GM23338 (cell line): ENCODE results near the gene XPO6. TPM values are rescaled to one million over a fixed set of nuclear protein-coding genes. Genes with fewer than 3 reads are reported as not detected.

Source experiments
- ATAC-seq: fragments of 200-7000 bp; cut with Tn5 transposase; 3 replicates; pipeline ENCODE4 v1.9.1; 2020
- DNase-seq: peaks from one replicate; pipeline ENCODE4 v3.0.0-alpha.2; 2015; ENCODE audit warnings: low spot score
- H2AFZ ChIP-seq: fragments of 200-600 bp; sonication (generic); 2 replicates; pipeline ENCODE4 v1.8.0; 2016; ENCODE audit warnings: antibody characterized with exemption, mild to moderate bottlenecking, moderate library complexity
- H3F3A ChIP-seq: fragments of 200-600 bp; sonication (generic); replicated peaks from 2 replicates; pipeline ENCODE4 v1.8.0; 2017; ENCODE audit warnings: antibody characterized with exemption, mixed run types, low read depth
- H3K27ac ChIP-seq: fragments of 200-600 bp; sonication (generic); 2 replicates; pipeline ENCODE4 v1.6.1; 2016; ENCODE audit warnings: low read depth
- H3K27me3 ChIP-seq: fragments of 200-600 bp; sonication (generic); 2 replicates; pipeline ENCODE4 v1.8.0; 2016; ENCODE audit warnings: mild to moderate bottlenecking, mixed run types, moderate library complexity; ENCODE audit not compliant: insufficient read depth
- H3K36me3 ChIP-seq: fragments of 200-600 bp; sonication (generic); 2 replicates; pipeline ENCODE4 v1.8.0; 2016; ENCODE audit warnings: mild to moderate bottlenecking; ENCODE audit not compliant: insufficient read depth
- H3K4me1 ChIP-seq: fragments of 200-600 bp; sonication (generic); 2 replicates; pipeline ENCODE4 v1.8.0; 2016; ENCODE audit warnings: mild to moderate bottlenecking, moderate library complexity; ENCODE audit not compliant: insufficient read depth
- H3K4me2 ChIP-seq: fragments of 200-600 bp; sonication (generic); 2 replicates; pipeline ENCODE4 v1.7.1; 2017; ENCODE audit warnings: mixed run types
- H3K4me3 ChIP-seq: fragments of 200-600 bp; sonication (generic); 2 replicates; pipeline ENCODE4 v1.6.1; 2016; ENCODE audit warnings: mixed run types
- H3K79me2 ChIP-seq: fragments of 200-600 bp; sonication (generic); replicated peaks from 2 replicates; pipeline ENCODE4 v1.8.0; 2017; ENCODE audit warnings: mild to moderate bottlenecking; ENCODE audit not compliant: insufficient read depth
- H3K9me2 ChIP-seq: fragments of 200-600 bp; sonication (generic); 2 replicates; pipeline ENCODE4 v1.8.0; 2017; ENCODE audit not compliant: insufficient read depth
- H4K20me1 ChIP-seq: fragments of 200-600 bp; sonication (generic); replicated peaks from 2 replicates; pipeline ENCODE4 v1.8.0; 2017; ENCODE audit warnings: mild to moderate bottlenecking; ENCODE audit not compliant: insufficient read depth
- H3K27ac Mint-ChIP-seq: 2 replicates; pipeline ENCODE4 v1.8.0; 2020; ENCODE audit warnings: inconsistent platforms, mild to moderate bottlenecking, moderate library complexity, mixed read lengths
- H3K27me3 Mint-ChIP-seq: 3 replicates; pipeline ENCODE4 v1.8.0; 2022; ENCODE audit warnings: low read depth, mild to moderate bottlenecking, moderate library complexity, mixed read lengths, inconsistent platforms; ENCODE audit not compliant: insufficient read depth, poor library complexity
- H3K36me3 Mint-ChIP-seq: 3 replicates; pipeline ENCODE4 v1.8.0; 2021; ENCODE audit warnings: low read depth, mild to moderate bottlenecking, inconsistent platforms, moderate library complexity, mixed read lengths
- H3K4me1 Mint-ChIP-seq: 3 replicates; pipeline ENCODE4 v1.8.0; 2020; ENCODE audit warnings: mild to moderate bottlenecking, inconsistent platforms, mixed read lengths
- H3K4me3 Mint-ChIP-seq: 3 replicates; pipeline ENCODE4 v1.8.0; 2021; ENCODE audit warnings: moderate library complexity, mild to moderate bottlenecking, inconsistent platforms, mixed read lengths
- H3K9me3 Mint-ChIP-seq: 3 replicates; pipeline ENCODE4 v1.8.0; 2020; ENCODE audit warnings: moderate library complexity, mild to moderate bottlenecking, inconsistent platforms, mixed read lengths
- CREB1 ChIP-seq: fragments of 250-450 bp; sonication (Bioruptor Pico); IDR thresholded peaks from 2 replicates; pipeline ENCODE4 v1.5.0; 2020; ENCODE audit warnings: low read depth, mild to moderate bottlenecking, moderate library complexity
- EZH2 ChIP-seq: fragments of 200-600 bp; sonication (generic); IDR thresholded peaks from one replicate; pipeline ENCODE4 v1.8.0; 2017; ENCODE audit warnings: antibody characterized with exemption, mild to moderate bottlenecking, low read depth; ENCODE audit not compliant: unreplicated experiment
- EZH2phosphoT487 ChIP-seq: fragments of 200-600 bp; sonication (generic); IDR thresholded peaks from one replicate; pipeline ENCODE4 v1.8.1; 2018; ENCODE audit warnings: antibody characterized with exemption; ENCODE audit not compliant: unreplicated experiment
- JUNB ChIP-seq: IDR thresholded peaks from one replicate; pipeline ENCODE4 v1.6.1; 2016; ENCODE audit warnings: antibody characterized with exemption; ENCODE audit not compliant: unreplicated experiment
- NANOG ChIP-seq: IDR thresholded peaks from 2 replicates; pipeline ENCODE4 v1.6.1; 2016; ENCODE audit warnings: antibody characterized with exemption, borderline replicate concordance
- POLR2AphosphoS5 ChIP-seq: IDR thresholded peaks from 2 replicates; pipeline ENCODE4 v1.6.1; 2016; ENCODE audit warnings: antibody characterized with exemption, low read depth
- REST ChIP-seq: IDR thresholded peaks from one replicate; pipeline ENCODE4 v1.6.1; 2018; ENCODE audit warnings: antibody characterized with exemption; ENCODE audit not compliant: unreplicated experiment
- STAT1 ChIP-seq: IDR thresholded peaks from one replicate; pipeline ENCODE4 v1.6.1; 2016; ENCODE audit warnings: antibody characterized with exemption; ENCODE audit not compliant: unreplicated experiment
- ZNF114 ChIP-seq: fragments of 250-450 bp; sonication (Bioruptor Pico); IDR thresholded peaks from 2 replicates; pipeline ENCODE4 v1.5.0; 2020; ENCODE audit warnings: mild to moderate bottlenecking, moderate library complexity
- ZNF331 ChIP-seq: fragments of 250-450 bp; sonication (Bioruptor Pico); IDR thresholded peaks from 2 replicates; pipeline ENCODE4 v1.5.0; 2020; ENCODE audit warnings: low read depth, mild to moderate bottlenecking, moderate library complexity
- polyA plus RNA-seq: library from polyadenylated mRNA; unstranded; fragments of >200 nt; fragmentation: Nextera tagmentation; extraction: Ambion mirVana; gene quantifications from 2 replicates; pipeline ENCODE4 v1.2.1, GENCODE V29; 2016
- total RNA-seq: library from RNA; depleted of rRNA; stranded (reverse); fragments of >200 nt; shearing (Covaris generic); gene quantifications from 2 replicates; pipeline ENCODE4 v1.2.3, GENCODE V29; 2014
- TF ChIP-seq, protein P1 (sequence below): fragments of 250-450 bp; sonication (Bioruptor Pico); IDR thresholded peaks from 2 replicates; pipeline ENCODE4 v1.5.0; 2020; ENCODE audit warnings: mild to moderate bottlenecking, moderate library complexity
- TF ChIP-seq, protein P2 (sequence below): IDR thresholded peaks from 2 replicates; pipeline ENCODE4 v1.6.1; 2016; ENCODE audit warnings: antibody characterized with exemption
- TF ChIP-seq, protein P3 (sequence below), 2 experiments: fragments of 200-600 bp in 1 of 2; sonication (generic) in 1 of 2; conservative IDR thresholded peaks; 2 replicates each; pipeline versions ENCODE4 v1.5.1 to v1.6.1; 2016 to 2017; ENCODE audit warnings: antibody characterized with exemption in 2 of 2, low read depth in 2 of 2, mild to moderate bottlenecking in 2 of 2, moderate library complexity in 1 of 2

XPO6 gene
- total and polyA plus RNA-seq, 2 experiments from 2014 or later: 83.9 to 178 TPM

- TF ChIP-seq, protein P1, sequence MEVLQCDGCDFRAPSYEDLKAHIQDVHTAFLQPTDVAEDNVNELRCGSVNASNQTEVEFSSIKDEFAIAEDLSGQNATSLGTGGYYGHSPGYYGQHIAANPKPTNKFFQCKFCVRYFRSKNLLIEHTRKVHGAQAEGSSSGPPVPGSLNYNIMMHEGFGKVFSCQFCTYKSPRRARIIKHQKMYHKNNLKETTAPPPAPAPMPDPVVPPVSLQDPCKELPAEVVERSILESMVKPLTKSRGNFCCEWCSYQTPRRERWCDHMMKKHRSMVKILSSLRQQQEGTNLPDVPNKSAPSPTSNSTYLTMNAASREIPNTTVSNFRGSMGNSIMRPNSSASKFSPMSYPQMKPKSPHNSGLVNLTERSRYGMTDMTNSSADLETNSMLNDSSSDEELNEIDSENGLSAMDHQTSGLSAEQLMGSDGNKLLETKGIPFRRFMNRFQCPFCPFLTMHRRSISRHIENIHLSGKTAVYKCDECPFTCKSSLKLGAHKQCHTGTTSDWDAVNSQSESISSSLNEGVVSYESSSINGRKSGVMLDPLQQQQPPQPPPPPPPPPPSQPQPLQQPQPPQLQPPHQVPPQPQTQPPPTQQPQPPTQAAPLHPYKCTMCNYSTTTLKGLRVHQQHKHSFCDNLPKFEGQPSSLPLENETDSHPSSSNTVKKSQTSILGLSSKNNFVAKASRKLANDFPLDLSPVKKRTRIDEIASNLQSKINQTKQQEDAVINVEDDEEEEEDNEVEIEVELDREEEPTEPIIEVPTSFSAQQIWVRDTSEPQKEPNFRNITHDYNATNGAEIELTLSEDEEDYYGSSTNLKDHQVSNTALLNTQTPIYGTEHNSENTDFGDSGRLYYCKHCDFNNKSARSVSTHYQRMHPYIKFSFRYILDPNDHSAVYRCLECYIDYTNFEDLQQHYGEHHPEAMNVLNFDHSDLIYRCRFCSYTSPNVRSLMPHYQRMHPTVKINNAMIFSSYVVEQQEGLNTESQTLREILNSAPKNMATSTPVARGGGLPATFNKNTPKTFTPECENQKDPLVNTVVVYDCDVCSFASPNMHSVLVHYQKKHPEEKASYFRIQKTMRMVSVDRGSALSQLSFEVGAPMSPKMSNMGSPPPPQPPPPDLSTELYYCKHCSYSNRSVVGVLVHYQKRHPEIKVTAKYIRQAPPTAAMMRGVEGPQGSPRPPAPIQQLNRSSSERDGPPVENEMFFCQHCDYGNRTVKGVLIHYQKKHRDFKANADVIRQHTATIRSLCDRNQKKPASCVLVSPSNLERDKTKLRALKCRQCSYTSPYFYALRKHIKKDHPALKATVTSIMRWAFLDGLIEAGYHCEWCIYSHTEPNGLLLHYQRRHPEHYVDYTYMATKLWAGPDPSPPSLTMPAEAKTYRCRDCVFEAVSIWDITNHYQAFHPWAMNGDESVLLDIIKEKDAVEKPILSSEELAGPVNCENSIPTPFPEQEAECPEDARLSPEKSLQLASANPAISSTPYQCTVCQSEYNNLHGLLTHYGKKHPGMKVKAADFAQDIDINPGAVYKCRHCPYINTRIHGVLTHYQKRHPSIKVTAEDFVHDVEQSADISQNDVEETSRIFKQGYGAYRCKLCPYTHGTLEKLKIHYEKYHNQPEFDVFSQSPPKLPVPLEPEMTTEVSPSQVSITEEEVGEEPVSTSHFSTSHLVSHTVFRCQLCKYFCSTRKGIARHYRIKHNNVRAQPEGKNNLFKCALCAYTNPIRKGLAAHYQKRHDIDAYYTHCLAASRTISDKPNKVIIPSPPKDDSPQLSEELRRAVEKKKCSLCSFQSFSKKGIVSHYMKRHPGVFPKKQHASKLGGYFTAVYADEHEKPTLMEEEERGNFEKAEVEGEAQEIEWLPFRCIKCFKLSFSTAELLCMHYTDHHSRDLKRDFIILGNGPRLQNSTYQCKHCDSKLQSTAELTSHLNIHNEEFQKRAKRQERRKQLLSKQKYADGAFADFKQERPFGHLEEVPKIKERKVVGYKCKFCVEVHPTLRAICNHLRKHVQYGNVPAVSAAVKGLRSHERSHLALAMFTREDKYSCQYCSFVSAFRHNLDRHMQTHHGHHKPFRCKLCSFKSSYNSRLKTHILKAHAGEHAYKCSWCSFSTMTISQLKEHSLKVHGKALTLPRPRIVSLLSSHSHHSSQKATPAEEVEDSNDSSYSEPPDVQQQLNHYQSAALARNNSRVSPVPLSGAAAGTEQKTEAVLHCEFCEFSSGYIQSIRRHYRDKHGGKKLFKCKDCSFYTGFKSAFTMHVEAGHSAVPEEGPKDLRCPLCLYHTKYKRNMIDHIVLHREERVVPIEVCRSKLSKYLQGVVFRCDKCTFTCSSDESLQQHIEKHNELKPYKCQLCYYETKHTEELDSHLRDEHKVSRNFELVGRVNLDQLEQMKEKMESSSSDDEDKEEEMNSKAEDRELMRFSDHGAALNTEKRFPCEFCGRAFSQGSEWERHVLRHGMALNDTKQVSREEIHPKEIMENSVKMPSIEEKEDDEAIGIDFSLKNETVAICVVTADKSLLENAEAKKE (CRISPR knock-in tag): no peak
- TF ChIP-seq EZH2phosphoT487 (no peak), NANOG (no peak)
These were observed 24.2 kb downstream of the XPO6 start (continued) for GRCh38 chr16:28187595-28188004.

DNA sequence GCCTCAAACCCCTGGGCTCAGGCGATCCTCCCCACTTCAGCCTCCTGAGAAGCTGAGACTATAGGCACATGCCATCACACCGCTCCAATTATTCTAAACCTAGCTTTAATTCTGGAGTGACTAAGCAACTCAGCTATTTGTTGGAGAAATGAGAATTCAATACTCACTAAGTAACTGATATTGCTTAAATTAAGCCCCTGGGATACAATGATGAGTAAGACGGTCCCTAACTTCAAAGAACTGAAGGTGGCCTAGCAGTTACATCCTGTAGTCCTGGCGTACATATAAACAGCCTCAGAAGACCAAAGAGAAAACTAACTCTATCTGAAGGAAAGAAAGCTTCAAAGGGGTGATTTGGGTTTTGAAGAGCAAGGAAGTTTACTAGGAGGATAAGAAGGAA, 25.0 kb downstream of the XPO6 start:
- Mint-ChIP-seq H3K4me1 (peaks cover 38% of the 10 kb centered on the region), H3K36me3 (peaks cover 19% of the 10 kb centered on the region), H3K9me3 (0 out of 3 replicates have a peak, but pooled peaks cover 3% of the 10 kb centered on the region), H3K4me3 (no peak overlapping the region), H3K27ac (no peak overlapping the region), H3K27me3 (peaks cover 5% of the 10 kb centered on the region)
- no peak overlapping the region for H2AFZ ChIP-seq
- peak overlapping the region; percentile 11; the same call in 1 of the 2 replicates for H3K27ac ChIP-seq
- H3K79me2 ChIP-seq: peaks cover 100% of the 10 kb centered on the region
- no peak overlapping the region for H3K4me3 ChIP-seq
- H4K20me1 ChIP-seq: peaks cover 65% of the 10 kb centered on the region
- no peak for DNase-seq
- no peaks in the 10 kb centered on the region for H3K27me3 ChIP-seq
- ATAC-seq: no peak
- no peaks in the 10 kb centered on the region for H3K9me2 ChIP-seq
- H3K36me3 ChIP-seq: no peaks in the 10 kb centered on the region; the same call in 1 of the 2 replicates
- no peak overlapping the region for H3K4me2 ChIP-seq
- peaks cover 25% of the 10 kb centered on the region for H3K4me1 ChIP-seq
- H3F3A ChIP-seq: no peaks in the 10 kb centered on the region
- TF ChIP-seq NANOG (no peak), STAT1 (no peak), ZNF114 (CRISPR knock-in tag) (no peak), REST (no peak), ZNF331 (CRISPR knock-in tag) (no peak), JUNB (no peak), EZH2 (no peak), POLR2AphosphoS5 (no peak), CREB1 (CRISPR knock-in tag) (no peak)
- TF ChIP-seq, protein P2, sequence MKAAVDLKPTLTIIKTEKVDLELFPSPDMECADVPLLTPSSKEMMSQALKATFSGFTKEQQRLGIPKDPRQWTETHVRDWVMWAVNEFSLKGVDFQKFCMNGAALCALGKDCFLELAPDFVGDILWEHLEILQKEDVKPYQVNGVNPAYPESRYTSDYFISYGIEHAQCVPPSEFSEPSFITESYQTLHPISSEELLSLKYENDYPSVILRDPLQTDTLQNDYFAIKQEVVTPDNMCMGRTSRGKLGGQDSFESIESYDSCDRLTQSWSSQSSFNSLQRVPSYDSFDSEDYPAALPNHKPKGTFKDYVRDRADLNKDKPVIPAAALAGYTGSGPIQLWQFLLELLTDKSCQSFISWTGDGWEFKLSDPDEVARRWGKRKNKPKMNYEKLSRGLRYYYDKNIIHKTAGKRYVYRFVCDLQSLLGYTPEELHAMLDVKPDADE: no peak
- TF ChIP-seq, protein P3, sequence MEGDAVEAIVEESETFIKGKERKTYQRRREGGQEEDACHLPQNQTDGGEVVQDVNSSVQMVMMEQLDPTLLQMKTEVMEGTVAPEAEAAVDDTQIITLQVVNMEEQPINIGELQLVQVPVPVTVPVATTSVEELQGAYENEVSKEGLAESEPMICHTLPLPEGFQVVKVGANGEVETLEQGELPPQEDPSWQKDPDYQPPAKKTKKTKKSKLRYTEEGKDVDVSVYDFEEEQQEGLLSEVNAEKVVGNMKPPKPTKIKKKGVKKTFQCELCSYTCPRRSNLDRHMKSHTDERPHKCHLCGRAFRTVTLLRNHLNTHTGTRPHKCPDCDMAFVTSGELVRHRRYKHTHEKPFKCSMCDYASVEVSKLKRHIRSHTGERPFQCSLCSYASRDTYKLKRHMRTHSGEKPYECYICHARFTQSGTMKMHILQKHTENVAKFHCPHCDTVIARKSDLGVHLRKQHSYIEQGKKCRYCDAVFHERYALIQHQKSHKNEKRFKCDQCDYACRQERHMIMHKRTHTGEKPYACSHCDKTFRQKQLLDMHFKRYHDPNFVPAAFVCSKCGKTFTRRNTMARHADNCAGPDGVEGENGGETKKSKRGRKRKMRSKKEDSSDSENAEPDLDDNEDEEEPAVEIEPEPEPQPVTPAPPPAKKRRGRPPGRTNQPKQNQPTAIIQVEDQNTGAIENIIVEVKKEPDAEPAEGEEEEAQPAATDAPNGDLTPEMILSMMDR (conservative IDR thresholded peaks at IDR 0.05; ENCODE audit: low read depth in 2 of 2): no peak
